HG03558 (cell line): Measurements from ENCODE around the gene RPS3.
A peak's percentile ranks its signal among the peaks of the same experiment; 100 is the strongest.
"Not testable (repeated sequence)": the region's sequence is repeated elsewhere in the genome, so short reads cannot be mapped to it uniquely, and the experiment has no call there.

Experiments used
- ATAC-seq: cut with Tn5 transposase; IDR thresholded peaks from one replicate; pipeline ENCODE4 v1.9.1; 2021; ENCODE audit warnings: moderate number of reproducible peaks; ENCODE audit not compliant: unreplicated experiment; ENCODE audit errors: extremely low read depth

The RPS3 gene

DNA sequence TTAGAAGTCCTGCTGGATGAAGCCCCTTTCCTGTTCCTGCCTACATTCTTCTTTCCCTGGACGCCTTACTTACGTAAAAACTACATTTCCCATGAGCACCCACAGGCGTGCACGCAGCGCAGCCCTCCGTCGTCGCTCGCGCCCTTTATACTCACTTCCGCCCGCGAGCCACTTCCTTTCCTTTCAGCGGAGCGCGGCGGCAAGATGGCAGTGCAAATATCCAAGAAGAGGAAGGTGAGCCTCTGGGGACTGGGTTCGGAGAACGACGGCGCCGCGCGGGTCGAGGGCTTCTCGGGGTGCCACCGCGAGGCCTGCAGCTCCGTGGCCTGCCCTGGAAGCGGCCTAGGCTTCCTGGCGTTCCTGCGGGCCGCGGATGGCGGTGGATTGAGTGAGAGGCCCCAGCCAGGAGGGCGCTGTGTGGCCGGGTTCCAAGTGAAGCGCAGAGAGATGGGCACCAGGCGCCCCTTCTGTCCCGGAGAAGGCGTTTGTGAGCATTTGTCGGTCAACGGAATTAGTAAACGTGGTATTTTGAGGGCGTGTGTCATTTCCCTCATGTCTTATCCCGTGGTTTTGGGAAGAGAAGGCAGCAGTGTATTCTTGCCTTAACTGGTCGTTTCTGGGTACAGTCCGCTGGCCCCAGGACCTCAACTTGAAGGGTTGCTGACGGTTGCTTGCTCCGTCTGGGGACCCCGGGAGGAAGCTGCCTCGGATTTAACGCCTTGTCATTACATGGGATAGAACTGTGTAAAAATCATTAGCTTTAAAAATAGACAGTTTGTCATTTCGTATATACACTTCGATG, at the start of gene RPS3:
RPS3 (plus strand) TSS at position 175 of the 802 bp plus-strand sequence; CDS start at position 205, 30 bp downstream.
- peak; percentile 57 for ATAC-seq

DNA sequence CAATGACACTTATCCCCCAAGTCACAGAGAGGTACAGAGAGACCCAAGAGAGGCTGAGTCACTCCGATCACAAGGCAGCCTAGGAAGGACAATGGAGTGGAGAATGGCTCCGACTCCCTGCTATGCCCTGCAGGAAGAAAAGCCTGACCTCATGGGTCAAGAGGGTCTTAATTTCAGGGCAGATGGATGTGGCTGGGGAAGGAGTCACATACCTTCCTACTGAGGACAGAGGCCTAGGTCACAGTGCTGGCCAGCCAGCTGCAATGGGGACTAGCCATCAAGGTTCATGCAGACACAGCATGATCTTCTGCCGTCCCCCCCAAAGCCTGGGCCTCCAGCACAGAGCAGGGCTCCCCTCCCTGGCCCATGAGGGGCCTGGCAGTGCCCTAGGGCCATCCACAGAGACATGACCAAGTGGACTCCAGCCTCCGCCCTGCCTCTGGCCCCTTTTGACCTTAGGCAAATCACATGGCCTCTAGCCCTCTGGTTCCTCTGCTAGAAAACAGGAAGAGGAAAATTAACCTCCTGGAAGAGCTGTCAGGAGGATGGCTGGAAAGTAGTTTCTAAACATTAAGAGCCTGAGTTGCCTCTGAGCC, 49.7 kb upstream of the RPS3 start:
- ATAC-seq: no peak

DNA sequence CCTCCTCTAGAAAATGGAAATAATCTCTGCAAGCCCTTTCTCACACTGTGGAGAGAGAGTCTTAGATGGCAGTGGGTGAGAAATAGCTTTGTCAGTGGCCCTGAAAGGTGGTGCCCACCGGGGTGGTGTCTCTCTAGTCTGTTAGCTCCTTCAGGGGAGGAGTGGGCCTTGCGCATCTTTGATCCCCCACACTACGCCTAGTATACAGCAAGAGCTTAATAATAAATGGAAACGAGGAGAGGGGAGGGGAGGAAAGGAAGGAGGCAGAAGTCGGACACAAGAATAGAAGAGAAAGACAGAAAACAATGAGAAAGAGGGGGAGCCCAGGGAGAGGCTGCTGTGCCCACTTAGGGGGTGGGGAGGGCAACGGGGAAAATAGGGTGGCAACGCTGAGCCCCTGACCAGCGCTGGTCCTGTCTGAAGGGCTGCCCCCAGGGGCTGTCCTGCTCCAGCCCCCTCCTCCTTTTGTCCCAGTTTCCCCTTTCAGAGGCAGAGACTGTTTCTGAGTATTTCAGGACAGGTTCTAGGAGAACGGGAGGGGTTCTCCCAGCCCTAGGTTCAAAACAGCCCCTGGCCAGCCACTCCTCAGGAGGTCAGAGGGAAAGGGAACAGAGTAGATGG, 49.1 kb upstream of the RPS3 start:
- no peak for ATAC-seq

DNA sequence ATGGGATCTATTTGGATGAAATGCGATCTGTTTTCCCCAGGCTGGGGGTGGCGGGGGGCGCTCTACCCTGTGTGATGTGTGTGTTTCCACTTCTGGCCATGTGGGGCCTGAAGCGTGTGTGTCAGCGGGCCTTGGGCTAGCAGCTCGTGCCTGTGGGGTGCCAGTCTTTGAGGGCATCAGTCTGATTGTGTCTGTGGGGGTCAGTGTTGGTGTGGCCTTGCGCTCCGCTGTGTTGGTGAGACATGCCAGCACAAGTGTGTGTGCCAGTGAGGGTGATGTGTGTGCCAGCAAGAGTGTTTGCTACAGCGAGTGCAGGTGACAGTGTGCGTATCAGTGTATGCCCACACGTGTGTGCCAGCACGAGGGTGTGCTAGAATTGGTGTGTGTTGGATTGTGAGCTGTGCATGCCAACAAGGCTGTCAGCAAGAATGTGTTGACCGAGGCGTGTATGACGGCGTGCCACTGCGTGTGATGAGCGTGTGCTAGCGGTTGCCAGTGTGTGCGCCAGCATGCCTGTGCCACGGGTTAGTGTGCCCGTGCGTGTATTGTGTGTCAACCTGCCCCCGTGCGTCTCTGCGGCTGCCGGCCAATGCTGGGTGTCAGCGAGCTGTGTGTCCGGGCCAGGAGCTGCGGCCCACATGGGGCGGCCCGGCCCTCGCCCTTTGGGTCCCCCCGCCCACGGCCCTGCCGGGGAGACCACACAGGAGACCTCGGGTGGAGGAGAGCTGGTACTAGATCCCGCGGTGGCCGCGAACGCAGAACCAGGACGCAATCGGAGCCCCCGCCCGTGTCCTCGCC, 48.4 kb upstream of the RPS3 start:
- no peak for ATAC-seq

DNA sequence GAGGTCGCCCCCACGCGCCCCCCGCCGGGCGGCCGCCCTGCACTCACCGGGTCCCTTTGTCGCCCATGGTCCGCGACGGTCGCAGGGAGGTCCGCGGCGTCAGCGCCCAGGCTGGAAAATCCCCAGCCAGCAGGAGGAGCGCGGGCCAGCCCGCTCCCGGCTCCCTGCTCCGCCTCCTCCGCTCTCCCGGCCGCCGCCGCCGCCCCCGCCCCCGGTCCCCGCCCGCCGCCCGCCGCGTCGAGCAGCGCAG, 47.9 kb upstream of the RPS3 start, which contains the start of gene ARRB1:
ARRB1 (minus strand) TSS at position 121 of the 250 bp plus-strand sequence; CDS start at position 67, 54 bp downstream.
- no peak for ATAC-seq

DNA sequence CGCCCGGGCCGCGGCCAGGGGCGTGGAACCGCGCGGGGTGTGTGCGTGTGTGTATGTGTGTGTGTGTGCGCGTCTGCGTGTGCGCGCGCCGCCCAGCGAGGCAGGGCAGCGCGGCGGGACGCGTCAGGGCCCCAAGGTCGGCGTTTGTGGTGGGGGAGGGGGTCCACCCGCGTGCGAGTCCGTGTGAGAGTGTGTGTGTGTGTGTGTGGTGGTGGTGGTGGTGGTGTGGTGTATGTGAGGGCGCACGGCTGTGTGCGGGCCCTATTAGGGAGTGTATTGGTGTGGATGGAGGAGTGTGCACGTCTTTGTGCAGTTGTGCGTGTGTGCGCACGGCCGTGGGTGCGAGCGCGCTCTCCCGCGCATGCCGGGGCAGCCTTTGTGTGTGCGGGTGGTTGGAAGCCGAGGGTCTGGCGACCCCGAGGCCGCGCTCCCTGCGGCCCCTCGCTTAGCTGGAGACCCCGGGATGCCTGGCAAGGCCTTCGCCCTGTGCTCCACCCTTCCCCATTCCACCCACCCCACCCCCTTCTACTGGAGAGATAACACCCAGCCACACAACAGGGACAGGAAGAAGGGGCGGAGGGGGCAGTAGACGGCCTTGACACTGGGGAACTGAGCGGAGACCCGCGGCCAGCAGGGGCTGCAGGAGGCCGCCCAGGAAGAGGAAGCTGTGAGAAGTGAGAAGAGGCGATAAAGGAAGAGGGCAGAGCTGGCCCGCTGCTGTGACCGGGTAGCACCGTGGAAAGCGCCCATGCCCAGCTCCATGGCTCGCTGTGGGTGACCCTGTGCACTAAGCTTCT, 47.3 kb upstream of the RPS3 start:
- ATAC-seq: no peak

DNA sequence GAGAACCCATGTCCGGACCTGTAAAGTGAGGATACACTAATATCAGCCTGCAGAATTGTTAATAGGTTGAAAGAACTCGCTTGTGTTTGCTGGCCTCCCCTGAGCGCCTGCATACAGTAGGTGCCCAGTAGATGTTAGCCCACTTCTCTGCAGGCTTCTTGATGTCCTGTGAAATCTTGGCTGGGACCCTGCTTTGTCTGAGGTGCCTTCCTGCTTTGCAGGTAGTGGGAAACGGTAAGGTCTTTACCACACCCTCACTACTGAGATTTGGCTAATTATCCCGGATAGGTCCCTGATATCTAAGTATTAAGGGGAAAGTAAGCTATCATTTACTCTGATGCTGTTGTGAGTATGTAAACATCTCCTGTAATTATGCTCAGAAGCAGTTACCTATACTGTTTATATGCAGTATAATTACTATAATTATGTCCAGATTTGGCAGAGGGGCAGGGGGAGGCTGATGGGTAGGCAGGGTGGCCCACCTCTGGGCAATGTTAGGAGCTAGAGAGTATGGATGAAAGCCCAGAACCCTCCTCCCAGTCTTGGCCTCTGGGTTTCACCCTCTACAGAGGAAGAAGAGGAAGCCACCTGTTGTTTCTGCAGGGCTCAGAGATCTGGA, 46.6 kb upstream of the RPS3 start:
- no peak for ATAC-seq

DNA sequence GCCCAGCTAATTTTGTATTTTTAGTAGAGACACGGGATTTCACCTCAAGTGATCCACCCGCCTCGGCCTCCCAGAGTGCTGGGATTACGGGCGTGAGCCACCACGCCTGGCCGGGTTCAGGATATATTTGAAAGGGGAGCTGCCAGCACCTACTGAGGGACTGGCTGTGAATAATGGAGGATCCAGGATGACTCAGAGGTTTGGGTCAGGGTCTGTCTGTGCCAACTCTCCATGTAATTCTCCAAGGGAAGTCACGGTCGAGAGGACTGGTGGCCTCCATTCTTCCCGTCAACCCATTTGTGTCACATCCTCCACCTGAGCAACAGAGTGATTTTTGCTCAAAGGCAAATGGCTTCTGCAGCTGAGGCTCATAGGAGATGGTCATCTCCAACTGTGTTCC, 44.3 kb upstream of the RPS3 start:
- no peak for ATAC-seq

DNA sequence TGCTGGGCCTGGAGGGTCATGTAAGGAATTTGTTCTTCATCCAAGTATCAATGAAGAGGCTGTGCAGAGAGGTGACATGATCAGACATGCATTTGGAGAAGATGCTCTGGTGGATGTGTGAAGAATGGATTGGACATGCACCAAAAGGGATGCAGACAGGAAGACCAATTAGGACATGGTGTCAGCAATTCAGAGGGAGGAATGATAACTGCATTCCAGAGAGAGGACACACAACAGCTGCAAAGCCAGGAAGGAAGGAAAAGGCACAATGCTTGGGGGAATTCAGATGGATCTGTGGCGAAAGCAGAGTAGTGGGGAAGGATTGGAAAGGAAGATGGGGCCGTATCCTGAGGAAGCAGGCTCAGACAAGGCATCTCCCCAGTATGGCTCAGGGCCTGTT, 42.7 kb upstream of the RPS3 start:
- ATAC-seq: no peak

DNA sequence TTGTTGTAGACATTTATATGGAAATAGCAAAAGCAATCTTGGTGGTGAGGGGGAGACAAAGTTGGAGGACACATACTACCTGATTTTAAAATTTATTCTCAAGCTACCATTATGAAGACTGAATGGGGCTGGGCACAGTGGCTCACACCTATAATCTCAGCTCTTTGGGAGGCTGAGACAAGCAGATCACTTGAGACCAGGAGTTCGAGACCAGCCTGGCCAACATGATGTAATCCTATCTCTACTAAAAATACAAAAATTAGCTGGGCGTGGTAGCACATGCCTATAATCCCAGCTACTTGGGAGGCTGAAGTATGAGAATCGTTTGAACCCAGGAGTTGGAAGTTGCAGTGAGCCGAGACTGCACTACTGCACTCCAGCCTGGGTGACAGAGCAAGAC, 37.0 kb upstream of the RPS3 start:
- ATAC-seq: not testable (repeated sequence)

DNA sequence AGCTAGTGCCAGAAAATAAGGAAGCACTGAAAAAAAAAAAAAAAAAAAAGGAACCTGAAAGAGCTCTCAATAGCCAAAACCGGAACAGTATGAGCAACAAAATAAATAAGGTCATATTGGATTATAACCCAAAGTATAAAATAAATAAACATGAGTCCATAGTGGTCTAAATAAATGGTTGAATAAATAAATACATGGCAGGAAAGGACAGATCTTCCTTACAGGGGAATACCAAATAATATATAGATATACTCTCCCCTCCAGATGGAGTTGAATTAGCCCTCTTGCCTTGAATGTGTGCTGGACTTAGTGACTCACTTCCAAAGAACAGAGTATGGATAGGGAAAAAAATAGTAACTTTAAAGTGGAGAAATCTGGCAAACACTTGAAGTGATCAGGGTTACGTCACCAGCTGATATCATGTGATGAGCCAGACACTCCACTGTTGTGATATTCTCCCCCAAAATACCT, 33.6 kb upstream of the RPS3 start:
- no peak for ATAC-seq

DNA sequence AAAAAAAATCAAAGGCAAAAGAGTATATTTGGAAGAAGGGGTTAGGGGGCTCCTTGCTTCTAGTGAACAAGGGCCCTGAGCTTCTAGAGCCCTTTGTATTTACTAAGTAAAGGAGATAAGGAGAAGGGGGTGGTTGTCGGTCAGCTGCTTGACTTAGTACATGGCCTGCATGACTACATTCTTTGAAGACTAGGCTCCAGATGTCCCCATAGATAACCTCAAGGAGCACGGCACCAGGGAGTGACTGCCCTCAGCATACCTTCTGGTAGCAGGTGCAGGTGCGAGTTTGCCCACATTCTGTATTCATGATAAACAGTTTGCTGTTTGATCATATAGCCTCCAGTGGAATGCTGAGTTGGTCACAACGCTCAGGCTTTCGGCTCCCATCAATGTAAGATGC, 32.5 kb upstream of the RPS3 start:
- ATAC-seq: not testable (repeated sequence)

DNA sequence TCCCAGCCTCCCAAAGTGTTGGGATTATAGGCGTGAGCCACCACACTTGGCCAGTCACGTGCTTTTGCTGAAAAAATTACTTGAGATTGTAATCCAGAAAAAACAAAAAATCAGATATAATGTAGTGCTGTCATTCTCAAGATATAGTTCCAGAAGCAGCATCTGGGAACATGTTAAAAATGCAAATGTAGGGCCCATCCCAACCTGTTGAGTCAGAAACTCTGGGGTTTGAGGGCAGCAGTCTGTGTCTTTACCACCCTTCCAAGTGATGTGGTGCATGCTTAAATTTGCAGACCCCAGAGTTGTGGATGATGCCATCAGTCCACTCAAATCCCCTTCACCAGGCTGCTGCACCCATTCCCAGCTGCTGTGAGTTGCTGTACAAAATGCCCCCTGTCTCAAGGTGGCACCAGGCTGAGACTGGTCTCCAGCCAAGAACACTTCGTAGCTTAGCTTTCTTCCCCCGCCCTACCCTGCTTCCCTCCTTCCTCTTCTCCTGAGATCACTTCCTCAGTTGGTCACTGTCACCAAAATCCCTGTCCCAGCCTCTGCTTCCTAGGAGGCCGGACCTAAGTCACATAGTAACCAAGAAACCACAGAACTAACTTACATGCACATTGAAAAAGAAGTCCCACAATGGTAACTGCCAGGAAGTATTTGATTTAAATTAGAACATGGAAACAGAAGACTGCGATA, 29.6 kb upstream of the RPS3 start:
- ATAC-seq: no peak

DNA sequence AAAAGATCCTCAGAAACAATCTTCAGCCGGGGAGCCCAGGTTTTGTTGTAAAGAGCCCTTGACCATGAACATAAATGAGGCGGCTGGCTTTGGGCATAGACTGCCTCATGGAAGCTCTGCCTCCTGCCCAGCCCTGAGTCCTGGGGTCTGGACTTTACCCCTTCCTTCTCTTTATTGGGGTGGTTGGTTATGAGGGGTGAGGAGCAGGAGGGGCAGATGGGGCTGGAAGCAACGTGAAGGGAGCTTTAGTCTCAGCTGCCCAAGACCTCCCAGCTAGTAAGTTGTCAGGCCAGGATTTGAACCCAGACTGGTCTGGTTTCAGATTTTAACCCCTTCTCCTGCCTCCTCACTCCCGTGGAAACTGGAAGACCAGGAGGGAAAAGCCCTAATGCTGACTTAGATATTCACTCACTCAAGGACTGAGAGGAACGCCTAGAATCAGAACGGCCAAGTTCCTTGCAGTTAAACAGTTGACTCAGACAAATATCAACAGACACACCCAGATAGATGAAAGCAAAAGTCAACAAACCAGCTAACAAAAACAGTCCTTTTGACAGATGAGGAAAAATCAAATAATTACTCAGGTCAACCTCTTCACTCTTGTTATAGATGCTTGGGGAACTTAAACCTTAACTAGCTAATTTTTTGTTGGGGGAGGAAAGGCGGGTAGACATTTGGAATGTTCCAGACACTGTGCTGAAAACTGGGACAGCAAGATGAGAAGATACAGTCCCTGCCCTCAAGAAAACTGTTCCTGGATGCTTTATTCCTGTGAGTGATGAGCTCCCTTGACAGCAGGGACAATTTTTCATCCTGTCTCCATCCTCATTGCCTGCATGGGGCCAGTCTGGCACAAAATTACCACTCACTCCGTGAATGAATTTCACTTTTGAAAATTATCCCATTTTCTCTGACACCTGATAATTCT, 27.1 kb upstream of the RPS3 start:
- no peak for ATAC-seq

DNA sequence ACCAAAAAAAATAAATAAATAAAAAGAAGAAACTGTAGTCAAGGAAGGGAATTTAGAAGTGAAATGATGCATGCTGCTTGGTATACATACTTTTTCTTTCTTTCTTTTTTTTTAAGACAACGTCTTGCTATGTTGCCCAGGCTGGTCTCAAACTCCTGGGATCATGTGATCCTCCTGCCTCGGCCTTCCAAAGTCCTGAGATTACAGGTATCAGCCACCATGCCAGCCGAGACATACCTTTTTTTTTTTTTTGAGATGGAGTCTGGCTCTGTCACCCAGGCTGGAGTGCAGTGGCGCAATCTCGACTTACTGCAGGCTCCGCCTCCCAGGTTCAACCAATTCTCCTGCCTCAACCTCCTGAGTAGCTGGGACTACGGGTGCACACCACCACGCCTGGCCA, 26.1 kb upstream of the RPS3 start:
- no peak for ATAC-seq

DNA sequence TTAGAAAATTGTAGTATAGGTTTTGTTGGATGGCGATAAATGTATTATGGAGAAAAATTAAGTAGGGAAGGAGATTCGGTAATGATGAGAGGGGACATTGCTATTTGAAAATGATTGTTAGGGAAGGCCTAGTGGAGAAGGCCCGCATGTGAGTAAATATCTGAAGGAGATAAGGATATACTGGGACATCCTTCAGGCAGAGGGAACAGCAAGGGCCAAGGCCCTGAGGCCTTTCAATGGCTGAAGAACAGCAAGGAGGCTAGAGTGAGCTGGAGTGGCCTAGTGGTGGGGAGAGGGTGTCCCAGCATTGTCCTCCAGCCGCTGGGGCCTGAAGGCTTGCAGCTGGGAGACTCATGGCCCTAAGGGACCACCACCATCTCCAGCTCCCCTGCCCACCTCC, 24.7 kb upstream of the RPS3 start:
- ATAC-seq: no peak

DNA sequence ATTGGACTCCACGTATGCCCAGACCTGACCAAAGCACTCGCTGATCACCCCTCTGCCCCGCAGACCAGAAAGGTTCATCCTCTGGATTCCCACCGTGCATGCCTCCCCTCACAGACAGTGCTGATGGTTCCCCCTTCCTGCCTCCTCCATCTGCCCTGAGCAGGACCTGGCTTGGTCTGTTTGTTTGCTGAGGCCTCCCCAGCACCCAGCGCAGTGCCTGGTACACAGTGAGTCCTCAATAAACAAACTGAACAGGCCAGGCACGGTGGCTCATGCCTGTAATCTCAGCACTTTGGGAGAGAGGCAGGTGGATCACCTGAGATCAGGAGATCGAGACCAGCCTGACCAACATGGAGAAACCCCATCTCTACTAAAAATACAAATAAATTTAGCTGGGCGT, 23.7 kb upstream of the RPS3 start:
- ATAC-seq: no peak

DNA sequence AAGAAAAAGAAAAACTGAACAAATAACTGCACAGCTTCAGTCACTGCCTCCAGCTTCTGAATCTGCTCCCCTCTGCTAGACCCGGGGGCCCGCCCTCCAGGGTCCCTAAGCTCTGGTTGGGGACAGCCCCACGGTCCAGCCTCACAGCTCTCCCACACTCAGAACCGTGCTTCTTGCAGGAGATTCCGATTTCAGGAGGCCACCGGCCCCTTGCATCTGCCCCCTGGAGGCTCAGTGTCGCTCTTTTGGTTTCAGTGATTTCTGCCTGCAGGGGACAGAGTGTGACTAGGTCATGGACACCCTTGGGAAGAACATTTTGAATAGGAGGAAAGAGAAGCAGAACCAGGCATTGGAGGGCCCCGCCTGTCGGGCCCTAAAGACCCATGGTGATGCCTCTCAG, 23.1 kb upstream of the RPS3 start:
- no peak for ATAC-seq
